Endodermal cell (in vitro differentiated cells): ENCODE results near the gene MPPE1. TPM values are rescaled to one million over a fixed set of nuclear protein-coding genes. Genes with fewer than 3 reads are reported as not detected.
"Not testable (repeated sequence)": the region's sequence is repeated elsewhere in the genome, so short reads cannot be mapped to it uniquely, and the experiment has no call there.

Experiments
- DNase-seq: peaks from one replicate; pipeline ENCODE4 v3.0.0-alpha.2; 2017
- H3K27ac ChIP-seq: 2 replicates; pipeline ENCODE4 v1.5.1; 2013; ENCODE audit warnings: mild to moderate bottlenecking, low read depth, low read length, moderate library complexity
- H3K27me3 ChIP-seq: 2 replicates; pipeline ENCODE4 v1.6.1; 2013; ENCODE audit warnings: mild to moderate bottlenecking, low read length, moderate library complexity; ENCODE audit not compliant: insufficient read depth, control insufficient read depth, poor library complexity, severe bottlenecking
- H3K36me3 ChIP-seq: 2 replicates; pipeline ENCODE4 v1.7.0; 2013; ENCODE audit warnings: mild to moderate bottlenecking, low read length, moderate library complexity; ENCODE audit not compliant: control insufficient read depth, insufficient read depth
- H3K4me1 ChIP-seq: one replicate; pipeline ENCODE4 v1.7.0; 2013; ENCODE audit warnings: low read length; ENCODE audit not compliant: control insufficient read depth, insufficient read depth
- H3K4me3 ChIP-seq: 2 replicates; pipeline ENCODE4 v1.5.1; 2013; ENCODE audit warnings: mild to moderate bottlenecking, low read length, moderate library complexity
- H3K9ac ChIP-seq: 2 replicates; pipeline ENCODE4 v1.6.1; 2013; ENCODE audit warnings: mild to moderate bottlenecking, low read length, moderate library complexity; ENCODE audit not compliant: poor library complexity, severe bottlenecking; ENCODE audit errors: extremely low read depth
- H3K9me3 ChIP-seq: 2 replicates; pipeline ENCODE4 v1.6.1; 2013; ENCODE audit warnings: mild to moderate bottlenecking, low read length, moderate library complexity; ENCODE audit not compliant: control insufficient read depth
- H3K27ac Mint-ChIP-seq: 2 replicates; pipeline ENCODE4 v1.8.0; 2020; ENCODE audit warnings: mixed read lengths
- H3K27me3 Mint-ChIP-seq: 2 replicates; pipeline ENCODE4 v1.8.0; 2021; ENCODE audit warnings: mild to moderate bottlenecking, mixed read lengths; ENCODE audit not compliant: insufficient read depth
- H3K36me3 Mint-ChIP-seq: 2 replicates; pipeline ENCODE4 v1.8.0; 2020; ENCODE audit warnings: low read depth, mixed read lengths
- H3K4me1 Mint-ChIP-seq: 2 replicates; pipeline ENCODE4 v1.8.0; 2020; ENCODE audit warnings: mixed read lengths
- H3K4me3 Mint-ChIP-seq: 2 replicates; pipeline ENCODE4 v1.8.0; 2020; ENCODE audit warnings: mild to moderate bottlenecking, moderate library complexity, mixed read lengths
- H3K9me3 Mint-ChIP-seq: 2 replicates; pipeline ENCODE4 v1.8.0; 2020; ENCODE audit warnings: mild to moderate bottlenecking, mixed read lengths
- CTCF ChIP-seq: fragments of 200-600 bp; sonication (generic); conservative IDR thresholded peaks from 2 replicates; pipeline ENCODE4 v1.5.0; 2021; ENCODE audit warnings: antibody characterized with exemption, mild to moderate bottlenecking
- WGBS, 2 experiments: methylation state at CpG; one replicate each; pipeline versions ENCODE4 v1.1.5 to v1.1.7; 2013; ENCODE audit warnings: missing lambda C conversion rate in 2 of 2, mixed read lengths in 1 of 2; ENCODE audit not compliant: insufficient coverage in 1 of 2, insufficient read length in 1 of 2; 5-methylcytosine and 5-hydroxymethylcytosine counted together
- total RNA-seq, 2 donors: library from RNA; stranded (reverse); fragmentation: NEBNext Ultra II Directional in 1 of 2; extraction: Animal tissue kit (Norgen Biotek cat#: 25700) in 1 of 2; gene quantifications; 2 replicates in 1 of 2; 3 replicates in 1 of 2; pipeline ENCODE4 v1.2.1, GENCODE V29; 2021

Gene MPPE1
- total RNA-seq, 2 donors from 2014 or later = 27.3 to 33.5 TPM

GRCh38 chr18:11947214-11948191, 39.4 kb upstream of the MPPE1 start:
- Mint-ChIP-seq H3K27me3 (no peaks in the 10 kb centered on the region), H3K4me1 (peaks cover 30% of the 10 kb centered on the region), H3K4me3 (peak overlapping the region; percentile 68), H3K27ac (peak overlapping the region; percentile 98), H3K36me3 (no peaks in the 10 kb centered on the region), H3K9me3 (peaks cover 9% of the 10 kb centered on the region)
- WGBS, 2 experiments = 25 to 32% methylated on average over 21 to 54 of the region's 55 CpGs
- H3K9ac ChIP-seq = peak overlapping the region; percentile 29
- no peaks in the 10 kb centered on the region for H3K27me3 ChIP-seq
- H3K9me3 ChIP-seq = no peaks in the 10 kb centered on the region
- H3K4me1 ChIP-seq = peaks cover 7% of the 10 kb centered on the region
- no peaks in the 10 kb centered on the region for H3K36me3 ChIP-seq
- DNase-seq = peak; percentile 95
- H3K27ac ChIP-seq = peak overlapping the region; percentile 33
- TF ChIP-seq CTCF = no peak
- H3K4me3 ChIP-seq = peak overlapping the region; percentile 35

- Mint-ChIP-seq H3K27me3 (no peaks in the 10 kb centered on the region), H3K4me3 (peak overlapping the region; percentile 68), H3K9me3 (peaks cover 9% of the 10 kb centered on the region), H3K27ac (peak overlapping the region; percentile 75), H3K4me1 (peaks cover 26% of the 10 kb centered on the region), H3K36me3 (no peaks in the 10 kb centered on the region)
- DNase-seq = peak; percentile 55
- Histone ChIP-seq H3K4me3 (no peak overlapping the region), H3K4me1 (peaks cover 7% of the 10 kb centered on the region), H3K9ac (no peak overlapping the region), H3K9me3 (no peaks in the 10 kb centered on the region), H3K27me3 (no peaks in the 10 kb centered on the region), H3K27ac (no peak overlapping the region), H3K36me3 (no peaks in the 10 kb centered on the region)
- 41 to 60% methylated on average over 2 of the region's 3 CpGs for WGBS, 2 experiments
- no peak for TF ChIP-seq CTCF
Measured at GRCh38 chr18:11946756-11947155, 38.6 kb upstream of the MPPE1 start.

GRCh38 chr18:11945834-11946659, 37.9 kb upstream of the MPPE1 start:
- not testable (repeated sequence) for H3K9me3 Mint-ChIP-seq, H3K9me3 ChIP-seq, H3K27me3 ChIP-seq, DNase-seq, H3K36me3 Mint-ChIP-seq, H3K4me1 ChIP-seq, H3K4me3 Mint-ChIP-seq, H3K36me3 ChIP-seq, H3K27ac ChIP-seq, H3K9ac ChIP-seq, H3K4me3 ChIP-seq, H3K27me3 Mint-ChIP-seq
- Mint-ChIP-seq H3K4me1 (peaks cover 22% of the 10 kb centered on the region), H3K27ac (peak overlapping the region; percentile 75)
- 90 to 91% methylated on average over 8 to 22 of the region's 22 CpGs for WGBS, 2 experiments
